HepG2 (cell line): ENCODE data around the gene BARHL2.

Experiments
- BCLAF1 ChIP-seq: fragments of 450-650 bp; IDR thresholded peaks from 2 replicates; pipeline ENCODE4 v1.6.1; 2017; ENCODE audit warnings: mild to moderate bottlenecking
- KAT2B ChIP-seq: fragments of 150-350 bp; IDR thresholded peaks from 2 replicates; pipeline ENCODE4 v1.6.1; 2014; ENCODE audit warnings: low read depth, low read length, borderline replicate concordance
- RARA ChIP-seq: IDR thresholded peaks from 2 replicates; pipeline ENCODE4 v1.6.1; 2016; ENCODE audit warnings: missing genetic modification reagents, missing compliant biosample characterization
- SMAD1 ChIP-seq: sonication (generic); formaldehyde crosslinking; IDR thresholded peaks from 2 replicates; pipeline ENCODE4 v1.4.0; 2020; ENCODE audit warnings: missing genetic modification reagents, low read depth, mild to moderate bottlenecking, borderline replicate concordance
- ZFYVE20 ChIP-seq: sonication (generic); formaldehyde crosslinking; IDR thresholded peaks from 2 replicates; pipeline ENCODE4 v1.8.0; 2023; ENCODE audit warnings: low read depth, mild to moderate bottlenecking, moderate library complexity, missing genetic modification reagents, borderline replicate concordance

GRCh38 chr1:90731382-90732050 is 14.4 kb upstream of the BARHL2 start:
- TF ChIP-seq RARA (CRISPR knock-in tag) (no peak), BCLAF1 (no peak), ZFYVE20 (CRISPR knock-in tag) (no peak), SMAD1 (CRISPR knock-in tag) (no peak), KAT2B (no peak)
